K562 (cell line): ENCODE results near the gene PUM1. TPM values are rescaled to one million over a fixed set of nuclear protein-coding genes. Genes with fewer than 3 reads are reported as not detected.

Experiments
- ATF4 ChIP-seq: fragments of 450-650 bp; formaldehyde crosslinking; IDR thresholded peaks from 2 replicates; pipeline ENCODE4 v1.4.0; 2022; ENCODE audit warnings: mild to moderate bottlenecking, moderate library complexity
- BRD4 ChIP-seq: fragments of 200-600 bp; sonication (generic); IDR thresholded peaks from 2 replicates; pipeline ENCODE4 v1.6.1; 2017; ENCODE audit warnings: inconsistent platforms
- CTCF ChIP-seq, 3 experiments: IDR thresholded peaks in 2 of 3; conservative IDR thresholded peaks in 1 of 3; 2 replicates each; pipeline ENCODE4 v1.5.1; 2011 to 2012; ENCODE audit warnings: low read length in 3 of 3, mild to moderate bottlenecking in 3 of 3, control low read depth in 2 of 3, improper control_type of control experiment in 1 of 3, inconsistent platforms in 1 of 3, low read depth in 1 of 3, mixed read lengths in 1 of 3, moderate library complexity in 1 of 3; ENCODE audit not compliant: insufficient read depth in 2 of 3
- FOXP1 ChIP-seq: sonication (generic); formaldehyde crosslinking; IDR thresholded peaks from 2 replicates; pipeline ENCODE4 v1.8.0; 2022; ENCODE audit warnings: mild to moderate bottlenecking, missing genetic modification reagents
- GATA2 ChIP-seq: sonication (generic); formaldehyde crosslinking; IDR thresholded peaks from 2 replicates; pipeline ENCODE4 v1.4.0; 2020; ENCODE audit warnings: mild to moderate bottlenecking, missing genetic modification reagents
- HEY1 ChIP-seq: fragments of 250-450 bp; sonication (Bioruptor Pico); IDR thresholded peaks from 2 replicates; pipeline ENCODE4 v1.5.0; 2020; ENCODE audit warnings: mild to moderate bottlenecking, moderate library complexity, borderline replicate concordance
- HOMEZ ChIP-seq: fragments of 250-450 bp; sonication (Bioruptor Pico); IDR thresholded peaks from 2 replicates; pipeline ENCODE4 v1.4.0; 2020; ENCODE audit warnings: mild to moderate bottlenecking, moderate library complexity
- JUN ChIP-seq, 2 experiments: sonication (generic) in 1 of 2; formaldehyde crosslinking in 1 of 2; IDR thresholded peaks; 2 replicates each; pipeline versions ENCODE4 v1.6.1 to v1.8.0; 2012 to 2022; ENCODE audit warnings: borderline replicate concordance in 2 of 2, mild to moderate bottlenecking in 2 of 2, improper control_type of control experiment in 1 of 2, low read depth in 1 of 2, low read length in 1 of 2, missing genetic modification reagents in 1 of 2
- MECOM ChIP-seq: fragments of 250-450 bp; sonication (Bioruptor Pico); IDR thresholded peaks from 2 replicates; pipeline ENCODE4 v1.8.0; 2022; ENCODE audit warnings: inconsistent platforms
- MITF ChIP-seq: IDR thresholded peaks from 2 replicates; pipeline ENCODE4 v1.6.1; 2014; ENCODE audit warnings: antibody characterized with exemption
- MTA3 ChIP-seq: fragments of 450-650 bp; formaldehyde crosslinking; IDR thresholded peaks from 2 replicates; pipeline ENCODE4 v1.6.1; 2017; ENCODE audit warnings: mild to moderate bottlenecking, borderline replicate concordance
- NCOA6 ChIP-seq: fragments of 450-650 bp; IDR thresholded peaks from 2 replicates; pipeline ENCODE4 v1.6.1; 2017; ENCODE audit warnings: mild to moderate bottlenecking
- PHTF2 ChIP-seq: fragments of 250-450 bp; sonication (Bioruptor Pico); IDR thresholded peaks from 2 replicates; pipeline ENCODE4 v1.5.0; 2021; ENCODE audit warnings: mild to moderate bottlenecking
- RBM17 ChIP-seq: fragments of 200-400 bp; formaldehyde crosslinking; IDR thresholded peaks from 2 replicates; pipeline ENCODE4 v1.6.1; 2017; ENCODE audit warnings: low read depth, mild to moderate bottlenecking, low read length, borderline replicate concordance
- RNF2 ChIP-seq: sonication (generic); IDR thresholded peaks from 2 replicates; pipeline ENCODE4 v1.6.1; 2016
- SIN3A ChIP-seq, 2 experiments: fragments of 150-350 bp in 1 of 2; IDR thresholded peaks; 2 replicates each; pipeline ENCODE4 v1.6.1; 2011 to 2016; ENCODE audit warnings: borderline replicate concordance in 2 of 2, low read depth in 2 of 2, low read length in 2 of 2, mild to moderate bottlenecking in 2 of 2, moderate library complexity in 2 of 2; ENCODE audit not compliant: control insufficient read depth in 1 of 2
- TBP ChIP-seq: optimal IDR thresholded peaks from 2 replicates; pipeline ENCODE3; 2011; ENCODE audit warnings: low read depth, low read length, improper control_type of control experiment
- ZBTB7A ChIP-seq: IDR thresholded peaks from 2 replicates; pipeline ENCODE4 v1.6.1; 2011; ENCODE audit warnings: low read depth, mild to moderate bottlenecking, low read length, moderate library complexity, borderline replicate concordance; ENCODE audit not compliant: control insufficient read depth
- ZC3H8 ChIP-seq: fragments of 450-650 bp; IDR thresholded peaks from 2 replicates; pipeline ENCODE4 v1.6.1; 2017
- ZNF224 ChIP-seq: sonication (generic); formaldehyde crosslinking; IDR thresholded peaks from 2 replicates; pipeline ENCODE4 v1.8.0; 2022; ENCODE audit warnings: mild to moderate bottlenecking, missing genetic modification reagents
- polyA plus RNA-seq, 8 experiments: library from polyadenylated mRNA; depleted of rRNA in 4 of 8; stranded (reverse) in 5 of 8; unstranded in 3 of 8; fragments of >200 nt; fragmentation: Nextera tagmentation in 2 of 8; fragmentation: Illumina TruSeq in 1 of 8; extraction: Ambion mirVana in 2 of 8; extraction: Trizol in 1 of 8; gene quantifications; 2 replicates each; pipeline versions ENCODE4 v1.2.1 to v1.2.3, GENCODE V29; 2011 to 2014; ENCODE audit warnings: inconsistent platforms in 1 of 8, missing spikeins in 1 of 8
- total RNA-seq, 7 experiments: library from RNA; depleted of rRNA in 6 of 7; stranded (reverse); fragments of >200 nt in 6 of 7; fragmentation: Illumina TruSeq in 2 of 7; extraction: Trizol in 2 of 7; gene quantifications; 2 replicates each; pipeline versions ENCODE4 v1.2.1 to v1.2.3, GENCODE V29; 2011 to 2021; ENCODE audit warnings: low replicate concordance in 1 of 7

Gene PUM1
- total and polyA plus RNA-seq, 9 of the 15 experiments (the other 6 are each of a cell fraction or from before 2014, with no cell fraction given) = 37.7 to 104 (median 55.7) TPM

GRCh38 chr1:30899577-30900389 lies 165.7 kb downstream of the PUM1 start (continued):
- TF ChIP-seq MITF = no peak; the same call in 1 of the 2 replicates
- no peak for TF ChIP-seq ZNF224 (CRISPR knock-in tag)
- no peak for TF ChIP-seq TBP
- TF ChIP-seq HOMEZ (CRISPR knock-in tag) = no peak
- no peak for TF ChIP-seq FOXP1 (CRISPR knock-in tag)
- TF ChIP-seq SIN3A (IDR thresholded peaks at IDR 0.05; ENCODE audit: borderline replicate concordance in 2 of 2, control insufficient read depth in 1 of 2, low read depth in 2 of 2, low read length in 2 of 2) = no peak
- no peak for TF ChIP-seq PHTF2 (CRISPR knock-in tag)
- TF ChIP-seq BRD4 = no peak
- TF ChIP-seq MTA3 = no peak
- peak; percentile 80 for TF ChIP-seq GATA2 (CRISPR knock-in tag)
- no peak for TF ChIP-seq ZC3H8
- no peak for TF ChIP-seq HEY1 (CRISPR knock-in tag)
- no peak for TF ChIP-seq NCOA6
- 0 out of 2 replicates have a peak, but pooled peaks have one; percentile 11 for TF ChIP-seq MECOM (CRISPR knock-in tag)
- no peak for TF ChIP-seq RBM17
- no peak for TF ChIP-seq JUN (IDR thresholded peaks at IDR 0.05; ENCODE audit: borderline replicate concordance, low read depth, low read length)
- no peak for TF ChIP-seq JUN (CRISPR knock-in tag; IDR thresholded peaks at IDR 0.05; ENCODE audit: borderline replicate concordance)
- TF ChIP-seq CTCF (IDR thresholded peaks at IDR 0.05 in 2 of 3, conservative IDR thresholded peaks at IDR 0.05 in 1 of 3; ENCODE audit: insufficient read depth in 2 of 3, low read depth in 1 of 3, low read length in 3 of 3) = no peak
- no peak for TF ChIP-seq RNF2
- TF ChIP-seq ZBTB7A = no peak
- no peak for TF ChIP-seq ATF4 (CRISPR knock-in tag)
